H1 (cell line): ENCODE measurements around the gene RHOBTB1. TPM values are rescaled to one million over a fixed set of nuclear protein-coding genes. Genes with fewer than 3 reads are reported as not detected.

Experiments
- CTCF ChIA-PET: fragments of 300-600 bp; sonication (Branson Sonifier 250); formaldehyde crosslinking; loops from one replicate; lab custom pipeline; 2021; ENCODE audit not compliant: partially characterized antibody; lab: Charles Lee
- POLR2A ChIA-PET: fragments of 300-600 bp; sonication (Branson Sonifier 250); formaldehyde crosslinking; loops from one replicate; lab custom pipeline; 2021; ENCODE audit warnings: inconsistent platforms; ENCODE audit not compliant: partially characterized antibody; lab: Charles Lee
- DNase-seq, 2 experiments: peaks; one replicate each; pipeline versions ENCODE4 v3.0.0 to v3.0.0-alpha.2; 2010 to 2022; ENCODE audit warnings: low spot score in 2 of 2, low read depth in 1 of 2, mixed read lengths in 1 of 2
- FAIRE-seq: peaks from 2 replicates; lab custom pipeline; 2011; peaks lifted over from hg19 to GRCh38; lab: Jason Lieb, UNC
- H2AFZ ChIP-seq: 2 replicates; pipeline ENCODE4 v1.8.1; 2012; ENCODE audit warnings: low read length, inconsistent platforms
- H2AK5ac ChIP-seq: 2 replicates; pipeline ENCODE4 v1.6.1; 2013; ENCODE audit warnings: low read depth, low read length
- H2BK120ac ChIP-seq: replicated peaks from 2 replicates; pipeline ENCODE3; 2013; ENCODE audit warnings: low read depth, low read length, inconsistent platforms
- H2BK12ac ChIP-seq: 2 replicates; pipeline ENCODE4 v1.6.1; 2013; ENCODE audit warnings: low read depth, low read length
- H2BK15ac ChIP-seq: 2 replicates; pipeline ENCODE4 v1.6.1; 2013; ENCODE audit warnings: low read length
- H2BK20ac ChIP-seq: 2 replicates; pipeline ENCODE4 v1.6.1; 2013; ENCODE audit warnings: low read length
- H2BK5ac ChIP-seq: 2 replicates; pipeline ENCODE4 v1.6.1; 2013; ENCODE audit warnings: low read depth, low read length
- H3K14ac ChIP-seq: 2 replicates; pipeline ENCODE4 v1.6.1; 2013; ENCODE audit warnings: inconsistent platforms; ENCODE audit not compliant: insufficient read length
- H3K18ac ChIP-seq: 2 replicates; pipeline ENCODE4 v1.6.1; 2013; ENCODE audit warnings: low read length; ENCODE audit errors: extremely low read depth
- H3K23ac ChIP-seq: 2 replicates; pipeline ENCODE4 v1.6.1; 2013; ENCODE audit warnings: inconsistent platforms; ENCODE audit not compliant: insufficient read length
- H3K23me2 ChIP-seq: 2 replicates; pipeline ENCODE4 v1.6.1; 2013; ENCODE audit warnings: low read depth, low read length
- H3K27ac ChIP-seq: 2 replicates; pipeline ENCODE4 v1.6.1; 2011; ENCODE audit warnings: low read depth, low read length, inconsistent platforms
- H3K27me3 ChIP-seq, 4 experiments: replicated peaks in 1 of 4; 1 replicate in 1 of 4; 2 replicates in 3 of 4; pipeline versions ENCODE4 v1.6.1 to v1.8.1; 2011 to 2013; ENCODE audit warnings: low read length in 3 of 4, mild to moderate bottlenecking in 3 of 4, inconsistent platforms in 2 of 4, mixed read lengths in 2 of 4, moderate library complexity in 1 of 4; ENCODE audit not compliant: control insufficient read depth in 3 of 4, insufficient read depth in 3 of 4; ENCODE audit errors: extremely low read depth in 1 of 4
- H3K36me3 ChIP-seq, 4 experiments: 2 replicates each; pipeline versions ENCODE4 v1.6.1 to v1.8.1; 2011 to 2013; ENCODE audit warnings: mild to moderate bottlenecking in 4 of 4, low read length in 3 of 4, moderate library complexity in 2 of 4, control low read depth in 1 of 4, inconsistent platforms in 1 of 4; ENCODE audit not compliant: insufficient read depth in 4 of 4, control insufficient read depth in 2 of 4
- H3K4ac ChIP-seq: replicated peaks from 2 replicates; pipeline ENCODE3; 2013; ENCODE audit warnings: low read length, low read depth, mixed read lengths, inconsistent platforms; ENCODE audit not compliant: insufficient read length
- H3K4me1 ChIP-seq, 4 experiments: replicated peaks in 1 of 4; 1 replicate in 1 of 4; 2 replicates in 3 of 4; pipeline versions ENCODE4 v1.6.1 to v1.8.1; 2011 to 2013; ENCODE audit warnings: low read length in 3 of 4, inconsistent platforms in 2 of 4, mixed read lengths in 1 of 4; ENCODE audit not compliant: insufficient read depth in 4 of 4, control insufficient read depth in 3 of 4
- H3K4me2 ChIP-seq, 2 experiments: 2 replicates each; pipeline versions ENCODE4 v1.6.1 to v1.8.1; 2011 to 2013; ENCODE audit warnings: low read depth in 2 of 2, low read length in 2 of 2, control low read depth in 1 of 2, inconsistent platforms in 1 of 2, mild to moderate bottlenecking in 1 of 2; ENCODE audit not compliant: insufficient read depth in 1 of 2
- H3K4me3 ChIP-seq, 4 experiments: fragments of 200-600, 300-600 bp in 1 of 4; sonication (generic), shearing (Covaris generic), sonication (Bioruptor Twin) in 1 of 4; 2 replicates each; pipeline versions ENCODE4 v1.5.1 to v1.8.1; 2011 to 2016; ENCODE audit warnings: low read length in 4 of 4, low read depth in 3 of 4, control low read depth in 2 of 4, inconsistent platforms in 2 of 4, mild to moderate bottlenecking in 2 of 4, mixed read lengths in 1 of 4, moderate library complexity in 1 of 4; ENCODE audit not compliant: insufficient read depth in 2 of 4; ENCODE audit errors: extremely low read depth in 1 of 4
- H3K56ac ChIP-seq: replicated peaks from 2 replicates; pipeline ENCODE3; 2013; ENCODE audit warnings: low read depth, mild to moderate bottlenecking, mixed read lengths, low read length, inconsistent platforms; ENCODE audit not compliant: insufficient read length
- H3K79me1 ChIP-seq: 2 replicates; pipeline ENCODE4 v1.6.1; 2013; ENCODE audit warnings: low read depth, low read length, control low read depth
- H3K79me2 ChIP-seq, 2 experiments: 2 replicates each; pipeline versions ENCODE4 v1.6.1 to v1.8.1; 2012 to 2013; ENCODE audit warnings: low read length in 2 of 2, mild to moderate bottlenecking in 2 of 2, inconsistent platforms in 1 of 2; ENCODE audit not compliant: insufficient read depth in 2 of 2, control insufficient read depth in 1 of 2
- H3K9ac ChIP-seq, 4 experiments: replicated peaks in 1 of 4; 1 replicate in 1 of 4; 2 replicates in 3 of 4; pipeline versions ENCODE4 v1.6.1 to v1.8.1; 2011 to 2013; ENCODE audit warnings: low read depth in 3 of 4, low read length in 3 of 4, control low read depth in 2 of 4, mild to moderate bottlenecking in 2 of 4, moderate library complexity in 2 of 4, inconsistent platforms in 1 of 4; ENCODE audit errors: extremely low read depth in 1 of 4
- H3K9me3 ChIP-seq, 2 experiments: 2 replicates each; pipeline versions ENCODE4 v1.6.1 to v1.8.1; 2012 to 2013; ENCODE audit warnings: mild to moderate bottlenecking in 2 of 2, moderate library complexity in 2 of 2, control low read depth in 1 of 2, inconsistent platforms in 1 of 2, low read depth in 1 of 2, low read length in 1 of 2, mixed read lengths in 1 of 2; ENCODE audit not compliant: insufficient read depth in 2 of 2
- H4K20me1 ChIP-seq, 2 experiments: replicated peaks in 1 of 2; 2 replicates each; pipeline versions ENCODE3 to v1.8.1; 2011 to 2013; ENCODE audit warnings: inconsistent platforms in 2 of 2, low read length in 2 of 2, mild to moderate bottlenecking in 1 of 2; ENCODE audit not compliant: insufficient read depth in 2 of 2, control insufficient read depth in 1 of 2
- H4K5ac ChIP-seq: 2 replicates; pipeline ENCODE4 v1.6.1; 2013; ENCODE audit warnings: low read length, low read depth, mixed read lengths, inconsistent platforms; ENCODE audit not compliant: insufficient read length
- H4K8ac ChIP-seq: 2 replicates; pipeline ENCODE4 v1.8.0; 2013; ENCODE audit warnings: mild to moderate bottlenecking, moderate library complexity, low read length, inconsistent platforms; ENCODE audit not compliant: insufficient read depth; ENCODE audit errors: extremely low read depth
- H4K91ac ChIP-seq: replicated peaks from 2 replicates; pipeline ENCODE3; 2013; ENCODE audit warnings: low read length, mixed read lengths, inconsistent platforms; ENCODE audit not compliant: insufficient read length
- GTF2F1 ChIP-seq: IDR thresholded peaks from 2 replicates; pipeline ENCODE4 v1.6.1; 2012; ENCODE audit warnings: low read depth, low read length, improper control_type of control experiment, borderline replicate concordance
- WGBS, 2 experiments: shearing (Covaris generic) in 1 of 2; methylation state at CpG; one replicate each; pipeline versions ENCODE4 v1.1.6 to v1.1.7; 2013 to 2015; ENCODE audit warnings: low lambda C conversion rate in 2 of 2, mixed read lengths in 2 of 2, inconsistent platforms in 1 of 2, low coverage in 1 of 2, missing lambda C conversion rate in 1 of 2; ENCODE audit not compliant: insufficient replicate concordance in 2 of 2, insufficient coverage in 1 of 2, insufficient read length in 1 of 2; ENCODE audit errors: extremely low coverage in 1 of 2, missing lambda C conversion rate in 1 of 2; 5-methylcytosine and 5-hydroxymethylcytosine counted together
- polyA plus RNA-seq, 7 experiments: library from polyadenylated mRNA; depleted of rRNA in 3 of 7; stranded (reverse) in 5 of 7; unstranded in 2 of 7; fragments of >200 nt in 5 of 7; fragments of 200-250 nt in 2 of 7; gene quantifications; 1 replicate in 5 of 7; 2 replicates in 1 of 7; 4 replicates in 1 of 7; pipeline versions ENCODE4 v1.2.1 to v1.2.3, GENCODE V29; 2011 to 2013; ENCODE audit warnings: missing spikeins in 2 of 7, mixed read lengths in 2 of 7
- total RNA-seq: library from RNA; stranded (reverse); fragmentation: NEBNext Ultra II Directional; extraction: Animal tissue kit (Norgen Biotek cat#: 25700); gene quantifications from 2 replicates; pipeline ENCODE4 v1.2.1, GENCODE V29; 2021

RHOBTB1 gene
- total and polyA plus RNA-seq, 2 of the 8 experiments (the other 6 are each of a cell fraction or from before 2014, with no cell fraction given), result 6.1 to 7.4 TPM

DNA sequence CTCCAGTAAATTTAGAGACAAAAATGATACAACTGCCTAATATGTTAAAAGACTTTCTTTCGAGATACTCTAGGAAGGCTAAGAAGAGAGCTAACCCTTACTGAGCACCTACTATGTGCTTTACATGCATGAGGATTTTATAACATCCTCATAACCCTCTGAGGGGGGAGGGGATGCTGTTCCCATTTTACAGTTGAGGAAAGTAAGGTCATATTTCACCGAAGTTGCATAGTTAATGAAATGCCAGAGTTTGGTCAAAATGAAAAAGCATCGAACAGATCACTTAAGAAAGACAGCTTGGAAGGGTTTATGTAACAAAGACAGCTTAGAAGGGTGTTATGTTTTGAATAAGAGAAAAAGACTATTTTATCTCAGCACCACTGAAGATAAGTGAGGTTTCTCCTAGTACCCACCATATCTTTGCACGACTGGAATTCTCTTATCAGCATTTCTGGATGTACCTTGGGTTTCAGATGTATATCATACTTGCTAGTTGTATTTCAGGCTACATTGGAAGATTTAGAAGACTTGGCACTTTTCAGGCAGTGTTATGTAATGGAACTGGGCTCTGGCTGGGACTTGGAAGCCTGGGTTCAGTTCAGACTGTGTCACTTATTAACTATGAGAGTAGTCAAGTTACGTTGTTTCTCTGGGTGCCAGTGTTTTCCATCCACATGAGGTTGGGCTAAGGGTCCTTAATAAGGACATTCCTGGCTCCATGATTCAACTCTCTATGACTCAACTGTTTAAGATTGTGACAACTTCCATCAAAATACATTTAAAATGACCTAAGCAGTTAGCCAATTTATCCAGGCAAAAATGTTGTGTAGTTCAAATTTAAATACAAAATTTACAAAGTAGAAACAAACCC is 6.0 kb downstream of the RHOBTB1 start:
- H3K4me2 ChIP-seq, result no peak overlapping the region
- no peak overlapping the region for H3K18ac ChIP-seq
- H3K27ac ChIP-seq, result no peak overlapping the region
- no peak overlapping the region for H2BK120ac ChIP-seq
- no peaks in the 10 kb centered on the region for H4K20me1 ChIP-seq
- peaks cover 3% of the 10 kb centered on the region for H3K23me2 ChIP-seq
- H4K5ac ChIP-seq, result no peak overlapping the region
- CTCF ChIA-PET, result interaction anchor here (0.6 to 1.3 kb wide), 3 partner anchors 8 to 44 kb away, joined by 3 to 4 read pairs (median 3); no protein-coding TSS in a partner anchor
- no peak overlapping the region for H2AK5ac ChIP-seq
- H2AFZ ChIP-seq, result no peak overlapping the region
- no peak overlapping the region for H3K56ac ChIP-seq
- peaks cover 0 to 2% (median 0%) of the 10 kb centered on the region in 4 experiments; a peak in 2 of 7 replicates for H3K27me3 ChIP-seq
- no peak for TF ChIP-seq GTF2F1
- TF ChIP-seq, all 59 proteins: peak for 0
- FAIRE-seq (no peak), DNase-seq (no peak)
- H2BK15ac ChIP-seq, result no peak overlapping the region
- H2BK20ac ChIP-seq, result no peak overlapping the region
- no peak overlapping the region for H2BK12ac ChIP-seq
- H3K4ac ChIP-seq, result no peak overlapping the region
- H3K4me3 ChIP-seq, result no peak overlapping the region
- H3K9ac ChIP-seq, result no peak overlapping the region
- 87% methylated on average over 5 of the region's 5 CpGs; no CpG with 5 or more reads in 1 of the 2 experiments for WGBS, 2 experiments
- no peak overlapping the region for H4K8ac ChIP-seq
- no peaks in the 10 kb centered on the region for H3K36me3 ChIP-seq
- H3K9me3 ChIP-seq, result no peaks in the 10 kb centered on the region
- H2BK5ac ChIP-seq, result no peak overlapping the region
- POLR2A ChIA-PET, result no interaction called here
- H3K14ac ChIP-seq, result no peak overlapping the region
- H3K79me2 ChIP-seq, result no peaks in the 10 kb centered on the region
- no peaks in the 10 kb centered on the region for H3K79me1 ChIP-seq
- peaks cover 2 to 4% (median 3%) of the 10 kb centered on the region in 4 experiments; a peak in 5 of 7 replicates for H3K4me1 ChIP-seq
- H3K23ac ChIP-seq, result no peak overlapping the region
- no peak overlapping the region for H4K91ac ChIP-seq
